ENCODE results near the gene FTO. TPM values are rescaled to one million over a fixed set of nuclear protein-coding genes. Genes with fewer than 3 reads are reported as not detected.

FTO gene
- total RNA-seq, 1 donor from 2014 or later = 50.2 TPM

DNA sequence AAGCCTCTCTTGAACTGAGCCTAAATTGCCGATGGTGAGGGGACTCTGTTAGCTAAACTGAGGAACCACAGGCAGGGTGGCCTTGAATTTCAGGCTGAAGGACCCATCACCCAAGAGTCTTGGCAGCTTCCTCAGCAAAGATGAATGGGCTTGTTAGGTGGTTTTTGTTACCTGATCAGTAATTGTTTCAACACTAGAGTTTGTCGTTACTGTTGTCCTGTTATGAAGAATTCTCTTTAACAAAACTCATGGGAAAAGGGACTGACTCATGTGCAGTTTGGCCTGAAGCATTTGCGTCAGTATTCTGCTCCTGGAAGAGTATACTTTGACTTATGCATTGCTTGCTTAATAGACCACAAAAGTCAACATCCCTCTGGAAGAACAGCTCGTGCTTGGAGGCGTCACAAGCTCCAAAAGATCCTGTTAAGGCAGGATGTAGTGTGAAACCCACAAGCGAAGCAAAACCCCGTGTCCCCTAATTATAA, 376.6 kb downstream of the FTO start:
- Histone ChIP-seq H3K36me3 (no peaks in the 10 kb centered on the region), H3K27me3 (no peaks in the 10 kb centered on the region), H3K4me3 (no peak overlapping the region), H3K4me1 (no peaks in the 10 kb centered on the region), H3K9me3 (no peaks in the 10 kb centered on the region), H3K27ac (no peak overlapping the region)
- TF ChIP-seq, protein P1, sequence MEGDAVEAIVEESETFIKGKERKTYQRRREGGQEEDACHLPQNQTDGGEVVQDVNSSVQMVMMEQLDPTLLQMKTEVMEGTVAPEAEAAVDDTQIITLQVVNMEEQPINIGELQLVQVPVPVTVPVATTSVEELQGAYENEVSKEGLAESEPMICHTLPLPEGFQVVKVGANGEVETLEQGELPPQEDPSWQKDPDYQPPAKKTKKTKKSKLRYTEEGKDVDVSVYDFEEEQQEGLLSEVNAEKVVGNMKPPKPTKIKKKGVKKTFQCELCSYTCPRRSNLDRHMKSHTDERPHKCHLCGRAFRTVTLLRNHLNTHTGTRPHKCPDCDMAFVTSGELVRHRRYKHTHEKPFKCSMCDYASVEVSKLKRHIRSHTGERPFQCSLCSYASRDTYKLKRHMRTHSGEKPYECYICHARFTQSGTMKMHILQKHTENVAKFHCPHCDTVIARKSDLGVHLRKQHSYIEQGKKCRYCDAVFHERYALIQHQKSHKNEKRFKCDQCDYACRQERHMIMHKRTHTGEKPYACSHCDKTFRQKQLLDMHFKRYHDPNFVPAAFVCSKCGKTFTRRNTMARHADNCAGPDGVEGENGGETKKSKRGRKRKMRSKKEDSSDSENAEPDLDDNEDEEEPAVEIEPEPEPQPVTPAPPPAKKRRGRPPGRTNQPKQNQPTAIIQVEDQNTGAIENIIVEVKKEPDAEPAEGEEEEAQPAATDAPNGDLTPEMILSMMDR (IDR thresholded peaks at IDR 0.05) = no peak
- intact Hi-C loops (cut with DNase I) = no loop called here
- DNase-seq (ENCODE audit: low spot score in 2 of 2) = no peak

DNA sequence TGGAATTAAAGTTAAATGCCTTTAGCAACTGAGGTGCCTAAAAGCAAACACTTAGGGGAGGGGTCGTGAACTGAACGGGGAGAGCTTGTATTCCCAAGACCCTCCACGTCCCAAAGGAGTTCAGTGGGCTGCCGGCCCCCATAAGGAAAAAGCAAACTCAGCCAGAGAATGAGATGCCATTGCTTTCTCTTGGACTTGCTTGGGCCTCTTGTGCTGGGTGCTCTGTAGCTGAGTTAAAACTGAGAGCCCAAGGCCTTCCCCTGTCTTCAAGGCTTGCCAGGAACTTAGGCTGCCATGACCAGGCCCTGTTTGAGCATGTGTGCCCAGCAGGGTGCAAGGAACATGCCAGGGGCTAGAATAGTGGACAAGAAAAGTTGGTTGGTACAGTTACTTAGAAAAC, 382.8 kb downstream of the FTO start:
- Histone ChIP-seq H3K27me3 (no peaks in the 10 kb centered on the region), H3K4me3 (no peak overlapping the region), H3K4me1 (no peaks in the 10 kb centered on the region), H3K9me3 (no peaks in the 10 kb centered on the region), H3K27ac (no peak overlapping the region), H3K36me3 (peaks cover 0 to 2% of the 10 kb centered on the region in 2 donors)
- TF ChIP-seq, protein P1 (IDR thresholded peaks at IDR 0.05) = no peak
- DNase-seq (ENCODE audit: low spot score in 2 of 2) = no peak
- intact Hi-C loops (cut with DNase I) = no loop called here

DNA sequence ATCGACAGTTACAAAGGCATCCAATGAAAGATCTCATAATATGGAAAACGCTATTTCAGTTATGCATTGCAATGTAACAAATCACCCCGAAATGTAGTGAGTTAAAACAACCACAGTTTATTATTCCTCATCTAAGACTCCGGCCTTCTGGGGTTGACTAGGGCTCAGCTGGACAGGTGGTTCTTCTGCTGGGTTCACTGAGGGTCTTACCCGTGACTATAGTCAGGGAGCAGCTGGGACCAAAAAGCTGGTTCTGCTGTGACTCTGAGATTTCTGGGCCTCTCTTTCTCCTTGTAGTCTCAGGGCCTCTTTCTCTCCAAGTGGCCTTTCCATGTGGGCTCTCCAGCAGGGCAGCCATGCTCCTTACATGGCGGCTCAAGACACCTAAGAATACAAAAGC, 386.6 kb downstream of the FTO start:
- DNase-seq (ENCODE audit: low spot score in 2 of 2) = no peak
- H3K36me3 ChIP-seq = peaks cover 2% of the 10 kb centered on the region in 2 donors
- H3K4me3 ChIP-seq = no peak overlapping the region
- TF ChIP-seq, protein P1 (IDR thresholded peaks at IDR 0.05) = no peak
- no peaks in the 10 kb centered on the region for H3K4me1 ChIP-seq
- no peaks in the 10 kb centered on the region for H3K9me3 ChIP-seq
- H3K27ac ChIP-seq = no peak overlapping the region
- H3K27me3 ChIP-seq = no peaks in the 10 kb centered on the region
- intact Hi-C loops (cut with DNase I) = no loop called here

- no peaks in the 10 kb centered on the region for H3K4me1 ChIP-seq
- no peaks in the 10 kb centered on the region for H3K27me3 ChIP-seq
- H3K4me3 ChIP-seq = no peak overlapping the region
- no peak for DNase-seq (ENCODE audit: low spot score in 2 of 2)
- peaks cover 2% of the 10 kb centered on the region in 2 donors for H3K36me3 ChIP-seq
- TF ChIP-seq, protein P1 (IDR thresholded peaks at IDR 0.05) = no peak
- H3K9me3 ChIP-seq = peaks cover 0 to 8% of the 10 kb centered on the region in 2 donors
- no peak overlapping the region for H3K27ac ChIP-seq
- intact Hi-C loops (cut with DNase I) = no loop called here
Measured at GRCh38 chr16:54093281-54093680, 389.3 kb downstream of the FTO start.

GRCh38 chr16:54094641-54095040, 390.7 kb downstream of the FTO start:
- DNase-seq (ENCODE audit: low spot score in 2 of 2) = no peak
- no peaks in the 10 kb centered on the region for H3K4me1 ChIP-seq
- H3K27ac ChIP-seq = no peak overlapping the region
- peaks cover 0 to 8% of the 10 kb centered on the region in 2 donors for H3K9me3 ChIP-seq
- intact Hi-C loops (cut with DNase I) = no loop called here
- TF ChIP-seq, protein P1 (IDR thresholded peaks at IDR 0.05) = no peak
- H3K36me3 ChIP-seq = peaks cover 2% of the 10 kb centered on the region in 2 donors
- no peaks in the 10 kb centered on the region for H3K27me3 ChIP-seq
- no peak overlapping the region for H3K4me3 ChIP-seq

GRCh38 chr16:54096607-54097006, 392.7 kb downstream of the FTO start:
- Histone ChIP-seq H3K4me3 (no peak overlapping the region), H3K27me3 (no peaks in the 10 kb centered on the region), H3K4me1 (no peaks in the 10 kb centered on the region), H3K36me3 (peaks cover 0 to 2% of the 10 kb centered on the region in 2 donors), H3K27ac (no peak overlapping the region), H3K9me3 (peaks cover 0 to 8% of the 10 kb centered on the region in 2 donors)
- intact Hi-C loops (cut with DNase I) = no loop called here
- TF ChIP-seq, protein P1 (IDR thresholded peaks at IDR 0.05) = no peak
- no peak for DNase-seq (ENCODE audit: low spot score in 2 of 2)
